Measurements from ENCODE around the gene NCKAP5L.
"Not testable (repeated sequence)": the region's sequence is repeated elsewhere in the genome, so short reads cannot be mapped to it uniquely, and the experiment has no call there.

NCKAP5L gene

DNA sequence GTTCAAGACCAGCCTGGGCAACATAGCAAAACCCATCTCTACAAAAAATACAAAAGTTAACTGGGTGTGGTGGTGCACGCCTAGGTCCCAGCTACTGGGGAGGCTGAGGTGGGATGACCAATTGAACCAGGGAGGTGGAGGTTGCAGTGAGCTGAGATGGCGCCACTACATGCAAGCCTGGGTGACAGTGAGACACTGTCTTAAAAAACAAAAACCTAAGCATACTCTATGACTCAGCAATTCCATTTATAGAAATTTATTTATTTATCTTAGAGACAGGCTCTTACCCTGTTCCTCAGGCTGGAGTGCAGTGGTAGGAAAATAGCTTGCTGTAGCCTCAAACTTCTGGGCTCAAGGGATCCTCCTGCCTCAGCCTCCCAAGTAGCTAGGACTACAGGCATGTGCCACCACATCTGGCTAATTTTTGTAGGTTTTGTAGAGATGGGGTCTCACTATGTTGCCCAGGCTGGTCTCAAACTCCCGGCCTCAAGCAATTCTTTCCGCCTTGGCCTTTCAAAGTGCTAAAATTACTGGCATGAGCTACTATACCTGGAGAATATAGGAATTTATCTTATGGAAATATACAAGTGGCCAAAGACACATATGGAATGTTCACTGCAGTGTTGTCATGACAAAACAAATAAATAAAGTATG, 43.3 kb downstream of the NCKAP5L start:
- Histone ChIP-seq H4K20me1 (ENCODE audit: insufficient read depth, low read length, poor library complexity, severe bottlenecking) (no peaks in the 10 kb centered on the region), H2AFZ (ENCODE audit: low read length) (no peak overlapping the region), H3K79me2 (ENCODE audit: insufficient read depth, low read length) (no peaks in the 10 kb centered on the region), H3K4me1 (ENCODE audit: insufficient read depth, low read length, poor library complexity, severe bottlenecking) (no peaks in the 10 kb centered on the region), H3K9me2 (replicated peaks; ENCODE audit: low read depth, low read length) (no peaks in the 10 kb centered on the region), H3K4me2 (ENCODE audit: low read depth, low read length, poor library complexity, severe bottlenecking) (no peak overlapping the region), H3F3A (ENCODE audit: low read depth) (no peaks in the 10 kb centered on the region), H3K9me3 (ENCODE audit: insufficient read depth, low read depth, low read length) (no peaks in the 10 kb centered on the region), H3K9ac (ENCODE audit: low read depth, low read length, poor library complexity, severe bottlenecking) (no peak overlapping the region), H3K36me3 (ENCODE audit: insufficient read depth, low read length) (no peaks in the 10 kb centered on the region), H3K27me3 (ENCODE audit: insufficient read depth, low read length, poor library complexity, severe bottlenecking) (no peaks in the 10 kb centered on the region), H3K4me3 (ENCODE audit: low read length, poor library complexity, severe bottlenecking) (no peak overlapping the region)
- TF ChIP-seq CTCF (conservative IDR thresholded peaks at IDR 0.05; ENCODE audit: low read length) (no peak), EZH2phosphoT487 (IDR thresholded peaks at IDR 0.05; ENCODE audit: borderline replicate concordance) (no peak)

GRCh38 chr12:49783917-49784676, 44.1 kb downstream of the NCKAP5L start:
- Histone ChIP-seq H3K79me2 (ENCODE audit: insufficient read depth, low read length) (no peaks in the 10 kb centered on the region), H3K4me1 (ENCODE audit: insufficient read depth, low read length, poor library complexity, severe bottlenecking) (no peaks in the 10 kb centered on the region), H4K20me1 (ENCODE audit: insufficient read depth, low read length, poor library complexity, severe bottlenecking) (no peaks in the 10 kb centered on the region), H3K9ac (ENCODE audit: low read depth, low read length, poor library complexity, severe bottlenecking) (no peak overlapping the region), H3F3A (ENCODE audit: low read depth) (no peaks in the 10 kb centered on the region), H3K9me3 (ENCODE audit: insufficient read depth, low read depth, low read length) (no peaks in the 10 kb centered on the region), H3K36me3 (ENCODE audit: insufficient read depth, low read length) (no peaks in the 10 kb centered on the region), H3K4me3 (ENCODE audit: low read length, poor library complexity, severe bottlenecking) (no peak overlapping the region), H3K27me3 (ENCODE audit: insufficient read depth, low read length, poor library complexity, severe bottlenecking) (no peaks in the 10 kb centered on the region), H3K9me2 (replicated peaks; ENCODE audit: low read depth, low read length) (no peaks in the 10 kb centered on the region), H3K4me2 (ENCODE audit: low read depth, low read length, poor library complexity, severe bottlenecking) (no peak overlapping the region), H2AFZ (ENCODE audit: low read length) (no peak overlapping the region)
- TF ChIP-seq EZH2phosphoT487 (IDR thresholded peaks at IDR 0.05; ENCODE audit: borderline replicate concordance): no peak
- TF ChIP-seq CTCF (conservative IDR thresholded peaks at IDR 0.05; ENCODE audit: low read length): no peak

- not testable (repeated sequence) for H3K79me2 ChIP-seq (ENCODE audit: insufficient read depth, low read length); H2AFZ ChIP-seq (ENCODE audit: low read length); H3K9me3 ChIP-seq (ENCODE audit: insufficient read depth, low read depth, low read length); H3K4me3 ChIP-seq (ENCODE audit: low read length, poor library complexity, severe bottlenecking); H3K9me2 ChIP-seq (replicated peaks; ENCODE audit: low read depth, low read length); H4K20me1 ChIP-seq (ENCODE audit: insufficient read depth, low read length, poor library complexity, severe bottlenecking); H3F3A ChIP-seq (ENCODE audit: low read depth); H3K27me3 ChIP-seq (ENCODE audit: insufficient read depth, low read length, poor library complexity, severe bottlenecking); H3K36me3 ChIP-seq (ENCODE audit: insufficient read depth, low read length); H3K9ac ChIP-seq (ENCODE audit: low read depth, low read length, poor library complexity, severe bottlenecking); H3K4me1 ChIP-seq (ENCODE audit: insufficient read depth, low read length, poor library complexity, severe bottlenecking); H3K4me2 ChIP-seq (ENCODE audit: low read depth, low read length, poor library complexity, severe bottlenecking)
Observed at GRCh38 chr12:49780914-49781313, 47.3 kb downstream of the NCKAP5L start.
